HepG2 (cell line): ENCODE measurements around the gene TXNRD2. TPM values are rescaled to one million over a fixed set of nuclear protein-coding genes. Genes with fewer than 3 reads are reported as not detected.
A peak's percentile ranks its signal among the peaks of the same experiment; 100 is the strongest.

Source experiments
- DMAP1 ChIP-seq: IDR thresholded peaks from 2 replicates; pipeline ENCODE4 v1.6.1; 2016
- DPF2 ChIP-seq: sonication (generic); formaldehyde crosslinking; IDR thresholded peaks from 2 replicates; pipeline ENCODE4 v1.4.0; 2020; ENCODE audit warnings: mild to moderate bottlenecking, low read depth, missing genetic modification reagents, borderline replicate concordance
- ERF ChIP-seq: IDR thresholded peaks from 2 replicates; pipeline ENCODE4 v1.6.1; 2018; ENCODE audit warnings: missing biosample characterization, missing genetic modification reagents
- FOXM1 ChIP-seq: sonication (generic); formaldehyde crosslinking; IDR thresholded peaks from 2 replicates; pipeline ENCODE4 v1.5.0; 2020; ENCODE audit warnings: missing genetic modification reagents
- GATAD2A ChIP-seq: IDR thresholded peaks from 2 replicates; pipeline ENCODE4 v1.6.1; 2016
- HOXA5 ChIP-seq: sonication (generic); formaldehyde crosslinking; IDR thresholded peaks from 2 replicates; pipeline ENCODE4 v1.4.0; 2020; ENCODE audit warnings: missing genetic modification reagents
- KAT2B ChIP-seq: fragments of 150-350 bp; IDR thresholded peaks from 2 replicates; pipeline ENCODE4 v1.6.1; 2014; ENCODE audit warnings: low read depth, low read length, borderline replicate concordance
- KDM6A ChIP-seq: IDR thresholded peaks from 2 replicates; pipeline ENCODE4 v1.6.1; 2016; ENCODE audit warnings: low read depth
- KLF9 ChIP-seq: IDR thresholded peaks from 2 replicates; pipeline ENCODE4 v1.6.1; 2016; ENCODE audit warnings: low read depth
- MAF1 ChIP-seq: sonication (generic); formaldehyde crosslinking; IDR thresholded peaks from 2 replicates; pipeline ENCODE4 v1.5.0; 2020; ENCODE audit warnings: missing genetic modification reagents, borderline replicate concordance
- THAP11 ChIP-seq: IDR thresholded peaks from 2 replicates; pipeline ENCODE4 v1.6.1; 2016; ENCODE audit warnings: missing biosample characterization, missing genetic modification reagents
- ZFP37 ChIP-seq: sonication (generic); formaldehyde crosslinking; IDR thresholded peaks from 2 replicates; pipeline ENCODE4 v1.4.0; 2020; ENCODE audit warnings: missing genetic modification reagents, borderline replicate concordance
- ZNF460 ChIP-seq: sonication (generic); formaldehyde crosslinking; IDR thresholded peaks from 2 replicates; pipeline ENCODE4 v1.5.1; 2020; ENCODE audit warnings: missing genetic modification reagents, mild to moderate bottlenecking, borderline replicate concordance
- ZNF558 ChIP-seq: sonication (generic); formaldehyde crosslinking; IDR thresholded peaks from 2 replicates; pipeline ENCODE4 v1.9.0; 2022; ENCODE audit warnings: mild to moderate bottlenecking, missing genetic modification reagents, borderline replicate concordance
- ZNF564 ChIP-seq: sonication (generic); formaldehyde crosslinking; IDR thresholded peaks from 2 replicates; pipeline ENCODE4 v1.8.1; 2023; ENCODE audit warnings: mild to moderate bottlenecking, missing genetic modification reagents
- ZNF660 ChIP-seq: sonication (generic); formaldehyde crosslinking; IDR thresholded peaks from 2 replicates; pipeline ENCODE4 v1.5.1; 2020; ENCODE audit warnings: mild to moderate bottlenecking, low read depth, missing genetic modification reagents, borderline replicate concordance
- ZNF780A ChIP-seq: sonication (generic); formaldehyde crosslinking; IDR thresholded peaks from 2 replicates; pipeline ENCODE4 v1.8.0; 2022; ENCODE audit warnings: mild to moderate bottlenecking, missing genetic modification reagents, moderate library complexity
- polyA plus RNA-seq, 8 experiments: library from polyadenylated mRNA; depleted of rRNA in 3 of 8; stranded (reverse) in 7 of 8; unstranded in 1 of 8; fragments of >200 nt; fragmentation: Illumina TruSeq in 4 of 8; extraction: Trizol in 4 of 8; gene quantifications; 2 replicates each; pipeline versions ENCODE4 v1.2.1 to v1.2.3, GENCODE V29; 2011 to 2016; ENCODE audit warnings: low read depth in 4 of 8, missing spikeins in 1 of 8, mixed read lengths in 1 of 8; ENCODE audit not compliant: insufficient read depth in 1 of 8
- total RNA-seq, 5 experiments: library from RNA; depleted of rRNA; stranded (reverse); fragments of >200 nt; fragmentation: Illumina TruSeq; extraction: Trizol; gene quantifications; 2 replicates each; pipeline ENCODE4 v1.2.3, GENCODE V29; 2016; ENCODE audit warnings: low read depth in 1 of 5
- TF ChIP-seq, protein P1 (sequence below): sonication (generic); formaldehyde crosslinking; IDR thresholded peaks from 2 replicates; pipeline ENCODE4 v1.5.0; 2020; ENCODE audit warnings: mild to moderate bottlenecking, missing genetic modification reagents
- TF ChIP-seq, protein P2 (sequence below): sonication (generic); formaldehyde crosslinking; conservative IDR thresholded peaks from 2 replicates; pipeline ENCODE4 v1.5.0; 2020; ENCODE audit warnings: missing genetic modification reagents
- TF ChIP-seq, protein P3 (sequence below): sonication (generic); formaldehyde crosslinking; IDR thresholded peaks from 2 replicates; pipeline ENCODE4 v1.8.0; 2022; ENCODE audit warnings: missing genetic modification reagents, low read depth, mild to moderate bottlenecking, borderline replicate concordance
- TF ChIP-seq, protein P4 (sequence below): sonication (generic); formaldehyde crosslinking; IDR thresholded peaks from 2 replicates; pipeline ENCODE4 v1.4.0; 2020; ENCODE audit warnings: mild to moderate bottlenecking, missing genetic modification reagents
- TF ChIP-seq, protein P5 (sequence below): sonication (generic); formaldehyde crosslinking; IDR thresholded peaks from 2 replicates; pipeline ENCODE4 v1.4.0; 2020; ENCODE audit warnings: missing genetic modification reagents, borderline replicate concordance
- TF ChIP-seq, protein P6 (sequence below): conservative IDR thresholded peaks from 2 replicates; pipeline ENCODE4 v1.6.1; 2018; ENCODE audit warnings: missing genetic modification reagents

TXNRD2 gene
- total and polyA plus RNA-seq, 2 of the 13 experiments (the other 11 are each of a cell fraction or from before 2014, with no cell fraction given), result 17.5 to 18.6 TPM

DNA sequence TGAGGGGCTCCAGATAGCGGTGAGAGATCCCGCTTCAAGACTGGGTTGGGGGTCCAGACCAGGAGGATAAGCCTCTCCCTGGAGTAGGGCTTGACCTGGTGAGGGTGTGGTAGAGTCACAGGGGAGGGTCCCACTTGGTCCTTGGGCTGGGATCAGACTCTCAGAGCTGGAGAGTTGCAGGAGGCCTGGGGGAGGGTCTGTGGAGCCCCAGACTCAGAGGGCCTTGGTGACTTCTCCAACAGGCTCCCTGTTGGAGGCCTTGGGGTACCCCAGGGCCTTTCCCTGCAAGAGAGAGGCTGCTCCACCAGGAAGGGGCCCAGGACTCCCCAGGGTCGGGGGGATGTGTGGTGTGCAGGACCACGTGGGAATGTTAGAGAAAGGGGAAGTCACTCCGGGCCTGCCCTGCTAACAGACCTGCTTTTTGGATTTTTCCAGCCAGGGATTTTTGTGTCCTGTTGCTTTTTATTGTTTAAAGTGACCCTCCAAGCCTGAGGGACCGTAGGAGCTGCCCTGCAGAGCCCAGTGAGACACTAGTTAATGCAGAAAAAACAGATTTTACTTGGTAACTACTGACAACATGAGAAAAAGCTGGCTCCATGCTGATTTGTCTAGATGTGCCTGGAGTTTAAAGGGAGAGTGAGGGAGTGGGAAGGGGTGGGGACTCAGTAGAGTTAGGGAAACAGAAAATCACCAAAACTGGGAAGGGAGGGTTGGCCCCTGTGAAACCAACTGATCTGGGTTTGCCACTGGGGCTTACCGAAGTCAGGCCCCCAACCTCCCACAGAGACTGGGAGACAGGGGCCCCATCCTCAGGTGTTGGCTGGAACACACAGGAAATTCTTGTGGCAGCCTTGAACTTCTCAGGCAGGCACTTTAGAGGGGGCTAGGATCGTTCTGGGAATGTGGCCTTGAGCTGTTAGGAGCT is 801 bp upstream of the TXNRD2 start (continued):
- TF ChIP-seq KDM6A (CRISPR knock-in tag) (no peak), ZNF780A (CRISPR knock-in tag) (no peak), DMAP1 (peak; percentile 44; the same call in 1 of the 2 replicates), THAP11 (CRISPR knock-in tag) (no peak), GATAD2A (peak; percentile 72; the same call in 1 of the 2 replicates), ZNF564 (CRISPR knock-in tag) (no peak; the same call in 1 of the 2 replicates), KAT2B (no peak), MAF1 (CRISPR knock-in tag) (no peak), ZNF558 (no peak), ZFP37 (CRISPR knock-in tag) (no peak), ZNF460 (CRISPR knock-in tag) (no peak), ERF (CRISPR knock-in tag) (no peak), ZNF660 (CRISPR knock-in tag) (no peak), KLF9 (CRISPR knock-in tag) (no peak), HOXA5 (0 out of 2 replicates have a peak, but pooled peaks have one; percentile 48), FOXM1 (CRISPR knock-in tag) (no peak), DPF2 (CRISPR knock-in tag) (no peak)
- TF ChIP-seq, protein P1, sequence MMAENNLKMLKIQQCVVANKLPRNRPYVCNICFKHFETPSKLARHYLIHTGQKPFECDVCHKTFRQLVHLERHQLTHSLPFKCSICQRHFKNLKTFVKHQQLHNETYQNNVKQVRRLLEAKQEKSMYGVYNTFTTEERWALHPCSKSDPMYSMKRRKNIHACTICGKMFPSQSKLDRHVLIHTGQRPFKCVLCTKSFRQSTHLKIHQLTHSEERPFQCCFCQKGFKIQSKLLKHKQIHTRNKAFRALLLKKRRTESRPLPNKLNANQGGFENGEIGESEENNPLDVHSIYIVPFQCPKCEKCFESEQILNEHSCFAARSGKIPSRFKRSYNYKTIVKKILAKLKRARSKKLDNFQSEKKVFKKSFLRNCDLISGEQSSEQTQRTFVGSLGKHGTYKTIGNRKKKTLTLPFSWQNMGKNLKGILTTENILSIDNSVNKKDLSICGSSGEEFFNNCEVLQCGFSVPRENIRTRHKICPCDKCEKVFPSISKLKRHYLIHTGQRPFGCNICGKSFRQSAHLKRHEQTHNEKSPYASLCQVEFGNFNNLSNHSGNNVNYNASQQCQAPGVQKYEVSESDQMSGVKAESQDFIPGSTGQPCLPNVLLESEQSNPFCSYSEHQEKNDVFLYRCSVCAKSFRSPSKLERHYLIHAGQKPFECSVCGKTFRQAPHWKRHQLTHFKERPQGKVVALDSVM (CRISPR knock-in tag), result no peak
- TF ChIP-seq, protein P2, sequence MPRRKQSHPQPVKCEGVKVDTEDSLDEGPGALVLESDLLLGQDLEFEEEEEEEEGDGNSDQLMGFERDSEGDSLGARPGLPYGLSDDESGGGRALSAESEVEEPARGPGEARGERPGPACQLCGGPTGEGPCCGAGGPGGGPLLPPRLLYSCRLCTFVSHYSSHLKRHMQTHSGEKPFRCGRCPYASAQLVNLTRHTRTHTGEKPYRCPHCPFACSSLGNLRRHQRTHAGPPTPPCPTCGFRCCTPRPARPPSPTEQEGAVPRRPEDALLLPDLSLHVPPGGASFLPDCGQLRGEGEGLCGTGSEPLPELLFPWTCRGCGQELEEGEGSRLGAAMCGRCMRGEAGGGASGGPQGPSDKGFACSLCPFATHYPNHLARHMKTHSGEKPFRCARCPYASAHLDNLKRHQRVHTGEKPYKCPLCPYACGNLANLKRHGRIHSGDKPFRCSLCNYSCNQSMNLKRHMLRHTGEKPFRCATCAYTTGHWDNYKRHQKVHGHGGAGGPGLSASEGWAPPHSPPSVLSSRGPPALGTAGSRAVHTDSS (CRISPR knock-in tag), result no peak
- TF ChIP-seq, protein P3, sequence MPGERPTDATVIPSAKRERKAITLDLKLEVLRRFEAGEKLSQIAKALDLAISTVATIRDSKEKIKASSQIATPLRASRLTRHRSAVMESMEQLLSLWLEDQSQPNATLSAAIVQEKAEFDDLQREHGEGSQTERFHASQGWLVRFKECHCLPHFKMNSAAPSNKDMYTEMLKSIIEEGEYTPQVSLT (CRISPR knock-in tag), result no peak
- TF ChIP-seq, protein P4, sequence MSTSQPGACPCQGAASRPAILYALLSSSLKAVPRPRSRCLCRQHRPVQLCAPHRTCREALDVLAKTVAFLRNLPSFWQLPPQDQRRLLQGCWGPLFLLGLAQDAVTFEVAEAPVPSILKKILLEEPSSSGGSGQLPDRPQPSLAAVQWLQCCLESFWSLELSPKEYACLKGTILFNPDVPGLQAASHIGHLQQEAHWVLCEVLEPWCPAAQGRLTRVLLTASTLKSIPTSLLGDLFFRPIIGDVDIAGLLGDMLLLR (CRISPR knock-in tag), result 0 out of 2 replicates have a peak, but pooled peaks have one; percentile 21
- TF ChIP-seq, protein P5, sequence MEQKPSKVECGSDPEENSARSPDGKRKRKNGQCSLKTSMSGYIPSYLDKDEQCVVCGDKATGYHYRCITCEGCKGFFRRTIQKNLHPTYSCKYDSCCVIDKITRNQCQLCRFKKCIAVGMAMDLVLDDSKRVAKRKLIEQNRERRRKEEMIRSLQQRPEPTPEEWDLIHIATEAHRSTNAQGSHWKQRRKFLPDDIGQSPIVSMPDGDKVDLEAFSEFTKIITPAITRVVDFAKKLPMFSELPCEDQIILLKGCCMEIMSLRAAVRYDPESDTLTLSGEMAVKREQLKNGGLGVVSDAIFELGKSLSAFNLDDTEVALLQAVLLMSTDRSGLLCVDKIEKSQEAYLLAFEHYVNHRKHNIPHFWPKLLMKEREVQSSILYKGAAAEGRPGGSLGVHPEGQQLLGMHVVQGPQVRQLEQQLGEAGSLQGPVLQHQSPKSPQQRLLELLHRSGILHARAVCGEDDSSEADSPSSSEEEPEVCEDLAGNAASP, result no peak
- TF ChIP-seq, protein P6, sequence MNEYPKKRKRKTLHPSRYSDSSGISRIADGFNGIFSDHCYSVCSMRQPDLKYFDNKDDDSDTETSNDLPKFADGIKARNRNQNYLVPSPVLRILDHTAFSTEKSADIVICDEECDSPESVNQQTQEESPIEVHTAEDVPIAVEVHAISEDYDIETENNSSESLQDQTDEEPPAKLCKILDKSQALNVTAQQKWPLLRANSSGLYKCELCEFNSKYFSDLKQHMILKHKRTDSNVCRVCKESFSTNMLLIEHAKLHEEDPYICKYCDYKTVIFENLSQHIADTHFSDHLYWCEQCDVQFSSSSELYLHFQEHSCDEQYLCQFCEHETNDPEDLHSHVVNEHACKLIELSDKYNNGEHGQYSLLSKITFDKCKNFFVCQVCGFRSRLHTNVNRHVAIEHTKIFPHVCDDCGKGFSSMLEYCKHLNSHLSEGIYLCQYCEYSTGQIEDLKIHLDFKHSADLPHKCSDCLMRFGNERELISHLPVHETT (CRISPR knock-in tag), result no peak
